ENCODE measurements around the gene RNF151.
A peak's percentile ranks its signal among the peaks of the same experiment; 100 is the strongest.

DNA sequence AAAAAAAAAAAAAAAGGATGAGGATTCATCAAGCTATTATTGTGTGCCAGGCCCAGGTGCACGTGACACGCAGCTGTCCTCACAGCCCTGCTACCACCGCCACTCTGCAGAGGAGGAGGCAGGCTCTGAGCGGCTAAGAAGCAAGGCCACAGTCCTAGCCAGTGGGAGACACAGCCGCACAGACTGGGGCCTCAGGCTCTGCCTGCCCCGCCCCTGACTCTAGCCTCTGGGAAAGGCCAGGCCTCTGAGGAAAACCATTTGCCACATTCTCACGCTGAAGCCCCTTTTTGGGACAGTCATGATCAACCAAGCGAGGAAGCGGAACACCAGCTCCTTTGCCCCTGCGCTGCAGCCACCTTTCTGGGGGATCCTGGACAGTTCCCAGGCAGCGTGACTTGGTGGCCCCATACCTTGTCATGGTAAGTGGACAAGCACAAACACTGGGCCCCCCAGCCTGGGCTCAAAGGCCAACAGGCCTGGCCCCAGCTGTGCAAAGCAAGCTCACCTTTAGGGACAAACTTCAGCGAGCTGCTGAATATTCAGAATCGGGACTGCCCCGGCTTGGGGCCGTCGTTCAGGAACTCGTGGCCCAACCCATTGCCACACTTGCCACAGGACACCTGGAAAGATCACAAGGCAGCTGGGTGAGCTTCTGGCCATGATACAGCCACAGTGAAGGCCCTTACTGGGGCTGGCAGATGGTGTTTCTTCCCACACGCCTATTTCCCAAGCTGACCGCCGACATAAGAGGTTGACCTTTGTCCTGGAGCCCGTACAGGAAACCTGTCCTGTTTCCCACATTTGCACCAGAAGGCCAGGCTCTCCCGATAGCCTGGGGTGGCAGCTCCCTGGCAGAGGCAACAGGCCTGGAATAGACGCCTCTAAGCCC, 26.1 kb upstream of the RNF151 start:
- TF ChIP-seq, protein P1, sequence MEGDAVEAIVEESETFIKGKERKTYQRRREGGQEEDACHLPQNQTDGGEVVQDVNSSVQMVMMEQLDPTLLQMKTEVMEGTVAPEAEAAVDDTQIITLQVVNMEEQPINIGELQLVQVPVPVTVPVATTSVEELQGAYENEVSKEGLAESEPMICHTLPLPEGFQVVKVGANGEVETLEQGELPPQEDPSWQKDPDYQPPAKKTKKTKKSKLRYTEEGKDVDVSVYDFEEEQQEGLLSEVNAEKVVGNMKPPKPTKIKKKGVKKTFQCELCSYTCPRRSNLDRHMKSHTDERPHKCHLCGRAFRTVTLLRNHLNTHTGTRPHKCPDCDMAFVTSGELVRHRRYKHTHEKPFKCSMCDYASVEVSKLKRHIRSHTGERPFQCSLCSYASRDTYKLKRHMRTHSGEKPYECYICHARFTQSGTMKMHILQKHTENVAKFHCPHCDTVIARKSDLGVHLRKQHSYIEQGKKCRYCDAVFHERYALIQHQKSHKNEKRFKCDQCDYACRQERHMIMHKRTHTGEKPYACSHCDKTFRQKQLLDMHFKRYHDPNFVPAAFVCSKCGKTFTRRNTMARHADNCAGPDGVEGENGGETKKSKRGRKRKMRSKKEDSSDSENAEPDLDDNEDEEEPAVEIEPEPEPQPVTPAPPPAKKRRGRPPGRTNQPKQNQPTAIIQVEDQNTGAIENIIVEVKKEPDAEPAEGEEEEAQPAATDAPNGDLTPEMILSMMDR (IDR thresholded peaks at IDR 0.05), result no peak
- TF ChIP-seq POLR2A (IDR thresholded peaks at IDR 0.05), result peak in 1 of 2 donors; percentile 29
